ENCODE data around the gene MARCHF7. TPM values are rescaled to one million over a fixed set of nuclear protein-coding genes. Genes with fewer than 3 reads are reported as not detected.
A peak's percentile ranks its signal among the peaks of the same experiment; 100 is the strongest.
"Not testable (repeated sequence)": the region's sequence is repeated elsewhere in the genome, so short reads cannot be mapped to it uniquely, and the experiment has no call there.

The MARCHF7 gene
- total RNA-seq, 2 experiments from 2014 or later = 80.7 to 84.3 TPM

DNA sequence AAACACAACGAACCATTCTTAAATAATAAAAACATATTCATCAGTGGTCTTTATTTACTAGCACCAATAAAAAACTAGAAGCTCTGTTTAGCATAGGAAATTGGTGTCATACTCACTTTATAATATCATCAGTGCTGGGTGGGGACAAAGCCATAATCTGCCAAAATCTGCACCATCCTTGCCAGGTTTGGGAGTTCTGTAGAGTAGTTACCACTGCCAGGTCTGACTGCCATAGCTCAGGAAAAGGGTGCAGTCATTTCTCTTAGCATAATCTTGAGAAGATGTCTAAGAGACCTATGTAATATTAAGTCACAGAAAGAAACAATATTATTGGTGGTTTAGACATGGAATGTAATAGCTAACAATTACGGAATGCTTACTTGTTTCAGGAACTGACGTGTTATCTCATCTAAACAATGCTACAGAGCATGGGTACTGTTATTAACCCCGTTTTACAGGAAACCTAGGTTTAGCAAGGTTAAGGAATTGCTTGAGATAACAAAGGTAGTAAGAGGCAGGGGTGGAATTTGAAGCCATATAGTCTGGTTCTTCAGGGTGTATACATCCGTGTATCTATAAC is 1.6 kb upstream of the MARCHF7 start:
- CTCF ChIA-PET = no interaction called here
- H3K27me3 Mint-ChIP-seq = no peaks in the 10 kb centered on the region
- H3K4me1 Mint-ChIP-seq = peaks cover 40% of the 10 kb centered on the region
- peak overlapping the region; percentile 22 for H3K4me3 Mint-ChIP-seq
- peaks cover 32% of the 10 kb centered on the region for H3K36me3 Mint-ChIP-seq
- ATAC-seq (no peak), DNase-seq (no peak)
- no peaks in the 10 kb centered on the region for H3K9me3 Mint-ChIP-seq (ENCODE audit: low read depth)
- no peak overlapping the region for H3K27ac Mint-ChIP-seq

- ATAC-seq = no peak
- CTCF ChIA-PET = interaction anchor here (1.0 to 1.8 kb wide), 8 partner anchors 9 to 564 kb away, joined by 3 to 9 read pairs (median 4); partner anchors contain the start of genes LY75 and WDSUB1
- H3K36me3 Mint-ChIP-seq = peaks cover 40% of the 10 kb centered on the region
Measured at GRCh38 chr2:159711562-159712142, 654 bp upstream of the MARCHF7 start.

DNA sequence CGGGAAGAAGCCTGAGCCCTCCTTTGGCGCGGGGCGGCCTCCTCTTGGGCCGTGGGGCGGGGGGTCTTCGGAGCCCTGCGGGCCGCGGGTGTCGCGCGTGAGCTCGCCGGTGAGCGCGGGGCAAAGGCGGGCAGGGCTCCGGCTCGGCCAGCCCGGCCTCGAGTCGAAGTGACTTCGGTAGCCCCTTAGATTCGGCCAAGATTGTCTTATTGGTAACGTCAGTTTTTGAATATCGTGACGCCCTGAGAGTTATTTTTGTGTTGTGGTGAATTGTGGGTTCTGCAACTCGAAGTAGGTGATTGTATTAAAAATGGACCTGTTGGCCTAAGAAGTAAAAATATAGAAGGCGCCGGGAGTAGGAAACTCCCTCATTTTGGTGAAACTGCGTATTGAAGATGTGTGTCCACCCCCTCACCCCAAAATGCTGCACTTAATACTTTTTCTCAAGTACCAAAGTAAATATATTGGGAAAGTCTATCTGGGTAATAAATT is 669 bp downstream of the MARCHF7 start:
- CTCF ChIA-PET = interaction anchor here (0.9 to 1.8 kb wide), 6 partner anchors 10 to 427 kb away, joined by 3 to 9 read pairs (median 5); partner anchors contain the start of genes LY75 and WDSUB1
- Mint-ChIP-seq H3K36me3 (peaks cover 47% of the 10 kb centered on the region), H3K27ac (peak overlapping the region; percentile 99), H3K4me1 (peaks cover 48% of the 10 kb centered on the region), H3K9me3 (ENCODE audit: low read depth) (no peaks in the 10 kb centered on the region), H3K27me3 (no peaks in the 10 kb centered on the region), H3K4me3 (peak overlapping the region; percentile 98)
- DNase-seq = no peak
- ATAC-seq = peak; percentile 17

More at GRCh38 chr2:159711562-159712142, 654 bp upstream of the MARCHF7 start:
- DNase-seq = no peak
- peak overlapping the region; percentile 92 for H3K27ac Mint-ChIP-seq
- H3K4me3 Mint-ChIP-seq = peak overlapping the region; percentile 98
- peaks cover 41% of the 10 kb centered on the region for H3K4me1 Mint-ChIP-seq
- no peaks in the 10 kb centered on the region for H3K27me3 Mint-ChIP-seq
- no peaks in the 10 kb centered on the region for H3K9me3 Mint-ChIP-seq (ENCODE audit: low read depth)

GRCh38 chr2:159713631-159714246 is 1.4 kb downstream of the MARCHF7 start:
- no peaks in the 10 kb centered on the region for H3K9me3 Mint-ChIP-seq (ENCODE audit: low read depth)
- H3K27ac Mint-ChIP-seq = peak overlapping the region; percentile 99
- CTCF ChIA-PET = interaction anchor here (0.7 kb wide), 1 partner anchor 16 kb away, joined by 3 read pairs; no protein-coding TSS in a partner anchor
- H3K4me1 Mint-ChIP-seq = peaks cover 52% of the 10 kb centered on the region
- H3K36me3 Mint-ChIP-seq = peaks cover 48% of the 10 kb centered on the region
- peak overlapping the region; percentile 98 for H3K4me3 Mint-ChIP-seq
- H3K27me3 Mint-ChIP-seq = no peaks in the 10 kb centered on the region
- no peak for DNase-seq
- ATAC-seq = no peak

GRCh38 chr2:159714247-159714930 is 2.1 kb downstream of the MARCHF7 start:
- Mint-ChIP-seq H3K27ac (peak overlapping the region; percentile 99), H3K36me3 (peaks cover 49% of the 10 kb centered on the region), H3K27me3 (no peaks in the 10 kb centered on the region), H3K9me3 (ENCODE audit: low read depth) (no peaks in the 10 kb centered on the region), H3K4me1 (peaks cover 54% of the 10 kb centered on the region), H3K4me3 (peak overlapping the region; percentile 98)
- ATAC-seq = no peak
- no peak for DNase-seq
- CTCF ChIA-PET = interaction anchor here (0.7 kb wide), 1 partner anchor 15 kb away, joined by 3 read pairs; no protein-coding TSS in a partner anchor

GRCh38 chr2:159715451-159715850 is 3.1 kb downstream of the MARCHF7 start:
- peak overlapping the region; percentile 69 for H3K27ac Mint-ChIP-seq
- H3K4me3 Mint-ChIP-seq = peak overlapping the region; percentile 17

GRCh38 chr2:159716409-159716808 is 4.1 kb downstream of the MARCHF7 start:
- ATAC-seq; H3K27me3 Mint-ChIP-seq; H3K9me3 Mint-ChIP-seq (ENCODE audit: low read depth); H3K4me3 Mint-ChIP-seq; H3K27ac Mint-ChIP-seq; DNase-seq: not testable (repeated sequence)
- H3K4me1 Mint-ChIP-seq = peaks cover 52% of the 10 kb centered on the region
- CTCF ChIA-PET = interaction anchor here (0.9 kb wide), 1 partner anchor 43 kb away, joined by 3 read pairs; no protein-coding TSS in a partner anchor
- peaks cover 62% of the 10 kb centered on the region for H3K36me3 Mint-ChIP-seq

More at GRCh38 chr2:159715451-159715850, 3.1 kb downstream of the MARCHF7 start:
- Mint-ChIP-seq H3K36me3 (peaks cover 56% of the 10 kb centered on the region), H3K9me3 (ENCODE audit: low read depth) (no peaks in the 10 kb centered on the region), H3K4me1 (peaks cover 57% of the 10 kb centered on the region), H3K27me3 (no peaks in the 10 kb centered on the region)
- ATAC-seq = no peak
- no peak for DNase-seq
- CTCF ChIA-PET = interaction anchor here (0.9 to 1.0 kb wide), 2 partner anchors 44 to 46 kb away, joined by 3 read pairs; no protein-coding TSS in a partner anchor

DNA sequence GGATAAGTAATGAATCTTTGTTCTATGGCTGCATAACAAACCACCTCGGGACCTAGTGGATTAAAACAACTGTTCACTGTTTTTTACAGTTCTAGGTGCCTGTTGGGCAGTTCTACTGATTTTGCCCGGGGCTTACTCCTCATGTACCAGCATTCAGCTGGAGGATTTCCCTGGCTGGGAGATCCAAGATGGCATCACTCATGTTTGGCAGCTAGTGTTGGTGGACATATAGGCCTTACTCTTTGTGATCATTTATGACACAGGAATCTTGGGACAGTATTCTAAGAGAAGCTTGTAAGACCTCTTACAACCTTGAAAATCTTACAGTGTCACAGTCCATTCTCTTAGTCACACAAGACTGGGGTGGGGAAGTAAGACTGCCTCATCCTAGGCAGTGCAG is 4.6 kb downstream of the MARCHF7 start:
- peaks cover 51% of the 10 kb centered on the region for H3K4me1 Mint-ChIP-seq
- CTCF ChIA-PET = no interaction called here
- no peak overlapping the region for H3K4me3 Mint-ChIP-seq

DNA sequence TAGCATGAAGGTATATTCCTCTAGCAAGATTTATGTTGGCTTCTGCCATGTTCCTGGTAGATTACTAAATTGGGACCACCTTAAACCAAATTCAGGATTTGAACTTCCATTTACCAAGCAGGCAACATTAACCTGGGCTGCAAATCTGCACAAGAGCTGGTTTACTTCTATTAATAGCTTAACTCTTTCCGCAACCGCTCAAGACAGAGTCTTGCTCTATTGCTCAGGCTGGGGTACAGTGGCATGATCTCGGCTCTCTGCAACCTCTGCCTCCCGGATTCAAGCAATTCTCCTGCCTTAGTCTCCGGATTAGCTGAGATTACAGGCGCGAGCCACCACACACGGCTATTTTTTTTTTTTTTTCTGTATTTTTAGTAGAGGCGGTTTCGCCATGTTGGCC is 8.4 kb downstream of the MARCHF7 start:
- Mint-ChIP-seq H3K27me3 (no peaks in the 10 kb centered on the region), H3K9me3 (ENCODE audit: low read depth) (no peaks in the 10 kb centered on the region), H3K4me1 (peaks cover 49% of the 10 kb centered on the region), H3K4me3 (no peak overlapping the region), H3K36me3 (peaks cover 85% of the 10 kb centered on the region), H3K27ac (no peak overlapping the region)
- CTCF ChIA-PET = no interaction called here
- DNase-seq = no peak
- ATAC-seq = no peak

More for the DNA sequence above, 4.6 kb downstream of the MARCHF7 start:
- H3K36me3 Mint-ChIP-seq = peaks cover 66% of the 10 kb centered on the region
- no peak overlapping the region for H3K27ac Mint-ChIP-seq
- no peak for DNase-seq
- no peaks in the 10 kb centered on the region for H3K27me3 Mint-ChIP-seq
- no peaks in the 10 kb centered on the region for H3K9me3 Mint-ChIP-seq (ENCODE audit: low read depth)
- no peak for ATAC-seq

- Mint-ChIP-seq H3K9me3 (ENCODE audit: low read depth) (no peaks in the 10 kb centered on the region), H3K36me3 (peaks cover 82% of the 10 kb centered on the region), H3K4me1 (peaks cover 42% of the 10 kb centered on the region), H3K27me3 (no peaks in the 10 kb centered on the region), H3K27ac (no peak overlapping the region), H3K4me3 (no peak overlapping the region)
- CTCF ChIA-PET = no interaction called here
- DNase-seq = no peak
- ATAC-seq = no peak
Measured at GRCh38 chr2:159722580-159722979, 10.3 kb downstream of the MARCHF7 start.

- H3K36me3 Mint-ChIP-seq = peaks cover 77% of the 10 kb centered on the region
- DNase-seq; H3K9me3 Mint-ChIP-seq (ENCODE audit: low read depth); H3K4me3 Mint-ChIP-seq; H3K27ac Mint-ChIP-seq; H3K27me3 Mint-ChIP-seq; ATAC-seq; CTCF ChIA-PET: not testable (repeated sequence)
- H3K4me1 Mint-ChIP-seq = peaks cover 36% of the 10 kb centered on the region
Measured at GRCh38 chr2:159724795-159725572, 12.7 kb downstream of the MARCHF7 start.

DNA sequence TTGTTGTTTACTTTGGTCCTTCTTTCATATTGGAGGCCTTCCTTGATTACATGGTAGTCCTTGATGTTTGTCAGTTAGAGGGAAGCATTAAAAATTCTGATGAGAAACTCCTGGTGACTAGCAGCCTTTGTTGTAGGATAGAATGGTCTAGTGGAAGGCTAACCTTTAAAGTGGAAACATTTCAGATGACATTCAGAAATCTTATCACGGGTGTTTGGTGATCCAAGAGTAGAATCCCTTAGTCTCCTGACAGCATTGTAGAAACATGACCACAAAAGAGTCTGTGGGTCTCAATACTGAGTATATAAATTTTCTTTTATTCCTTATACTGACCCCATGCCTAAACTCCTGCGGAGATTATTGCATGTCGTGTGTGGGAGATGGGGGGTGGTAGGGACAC is 13.4 kb downstream of the MARCHF7 start:
- Mint-ChIP-seq H3K27me3 (no peaks in the 10 kb centered on the region), H3K4me1 (peaks cover 34% of the 10 kb centered on the region), H3K27ac (no peak overlapping the region), H3K4me3 (no peak overlapping the region), H3K36me3 (peaks cover 76% of the 10 kb centered on the region), H3K9me3 (ENCODE audit: low read depth) (no peaks in the 10 kb centered on the region)
- ATAC-seq (no peak), DNase-seq (no peak)
- CTCF ChIA-PET = no interaction called here

Data from activated CD8-positive, alpha-beta memory T cell treated with anti-CD3 and anti-CD28 coated beads, Interleukin-2, amount 10 ng/mL, durations not matched to agents 7 days and 5 days (primary cell).